M059J (cell line): ENCODE measurements around the gene AEN. TPM values are rescaled to one million over a fixed set of nuclear protein-coding genes. Genes with fewer than 3 reads are reported as not detected.
"Not testable (repeated sequence)": the region's sequence is repeated elsewhere in the genome, so short reads cannot be mapped to it uniquely, and the experiment has no call there.

Source experiments
- DNase-seq: peaks from one replicate; pipeline ENCODE4 v3.0.0-alpha.2; 2012; ENCODE audit warnings: low read depth
- total RNA-seq: library from RNA; depleted of rRNA; stranded (reverse); fragments of >200 nt; shearing (Covaris generic); gene quantifications from 2 replicates; pipeline ENCODE4 v1.2.3, GENCODE V29; 2014

Gene AEN
- total RNA-seq, 1 experiment from 2014 or later = 15.7 TPM

- no peak for DNase-seq
These were observed 9.8 kb downstream of the AEN start for GRCh38 chr15:88630798-88631463.

GRCh38 chr15:88631464-88632028 is 10.4 kb downstream of the AEN start:
- no peak for DNase-seq

GRCh38 chr15:88632797-88633196 is 11.7 kb downstream of the AEN start:
- DNase-seq = not testable (repeated sequence)

- DNase-seq = no peak
These were observed 13.3 kb downstream of the AEN start for GRCh38 chr15:88634449-88634848.

GRCh38 chr15:88635318-88635717 is 14.2 kb downstream of the AEN start:
- no peak for DNase-seq

- DNase-seq = no peak
These were observed 14.9 kb downstream of the AEN start for GRCh38 chr15:88636050-88636449.

- no peak for DNase-seq
These were observed 15.5 kb downstream of the AEN start for GRCh38 chr15:88636654-88637053.

- no peak for DNase-seq
These were observed 16.3 kb downstream of the AEN start for GRCh38 chr15:88637436-88637835.

- no peak for DNase-seq
These were observed 16.9 kb downstream of the AEN start for GRCh38 chr15:88637841-88638625.

GRCh38 chr15:88638626-88639372 is 17.7 kb downstream of the AEN start, which contains the start of gene ISG20:
TSS of gene ISG20 (plus strand) at chr15:88639016. CDS start at chr15:88639367, 351 bp downstream.
- DNase-seq = peak; percentile 96

GRCh38 chr15:88641959-88642452 is 20.9 kb downstream of the AEN start:
- no peak for DNase-seq

- not testable (repeated sequence) for DNase-seq
These were observed 21.4 kb downstream of the AEN start for GRCh38 chr15:88642514-88642913.

GRCh38 chr15:88644741-88645140 is 23.6 kb downstream of the AEN start:
- DNase-seq = no peak

GRCh38 chr15:88645171-88646087 is 24.3 kb downstream of the AEN start:
- DNase-seq = no peak

GRCh38 chr15:88646088-88646405 is 24.9 kb downstream of the AEN start:
- no peak for DNase-seq

GRCh38 chr15:88646951-88647350 is 25.8 kb downstream of the AEN start:
- DNase-seq = no peak

- no peak for DNase-seq
These were observed 26.4 kb downstream of the AEN start for GRCh38 chr15:88647351-88648105.

GRCh38 chr15:88648357-88649214 is 27.4 kb downstream of the AEN start:
- no peak for DNase-seq

- DNase-seq = peak; percentile 65
These were observed 28.2 kb downstream of the AEN start for GRCh38 chr15:88649286-88649733.
